GM23338 (cell line): ENCODE measurements around the gene PCYT2. TPM values are rescaled to one million over a fixed set of nuclear protein-coding genes. Genes with fewer than 3 reads are reported as not detected.

Experiments used
- ATAC-seq: fragments of 200-7000 bp; cut with Tn5 transposase; 3 replicates; pipeline ENCODE4 v1.9.1; 2020
- DNase-seq: peaks from one replicate; pipeline ENCODE4 v3.0.0-alpha.2; 2015; ENCODE audit warnings: low spot score
- H2AFZ ChIP-seq: fragments of 200-600 bp; sonication (generic); 2 replicates; pipeline ENCODE4 v1.8.0; 2016; ENCODE audit warnings: antibody characterized with exemption, mild to moderate bottlenecking, moderate library complexity
- H3F3A ChIP-seq: fragments of 200-600 bp; sonication (generic); replicated peaks from 2 replicates; pipeline ENCODE4 v1.8.0; 2017; ENCODE audit warnings: antibody characterized with exemption, mixed run types, low read depth
- H3K27ac ChIP-seq: fragments of 200-600 bp; sonication (generic); 2 replicates; pipeline ENCODE4 v1.6.1; 2016; ENCODE audit warnings: low read depth
- H3K27me3 ChIP-seq: fragments of 200-600 bp; sonication (generic); 2 replicates; pipeline ENCODE4 v1.8.0; 2016; ENCODE audit warnings: mild to moderate bottlenecking, mixed run types, moderate library complexity; ENCODE audit not compliant: insufficient read depth
- H3K36me3 ChIP-seq: fragments of 200-600 bp; sonication (generic); 2 replicates; pipeline ENCODE4 v1.8.0; 2016; ENCODE audit warnings: mild to moderate bottlenecking; ENCODE audit not compliant: insufficient read depth
- H3K4me1 ChIP-seq: fragments of 200-600 bp; sonication (generic); 2 replicates; pipeline ENCODE4 v1.8.0; 2016; ENCODE audit warnings: mild to moderate bottlenecking, moderate library complexity; ENCODE audit not compliant: insufficient read depth
- H3K4me2 ChIP-seq: fragments of 200-600 bp; sonication (generic); 2 replicates; pipeline ENCODE4 v1.7.1; 2017; ENCODE audit warnings: mixed run types
- H3K4me3 ChIP-seq: fragments of 200-600 bp; sonication (generic); 2 replicates; pipeline ENCODE4 v1.6.1; 2016; ENCODE audit warnings: mixed run types
- H3K79me2 ChIP-seq: fragments of 200-600 bp; sonication (generic); replicated peaks from 2 replicates; pipeline ENCODE4 v1.8.0; 2017; ENCODE audit warnings: mild to moderate bottlenecking; ENCODE audit not compliant: insufficient read depth
- H3K9me2 ChIP-seq: fragments of 200-600 bp; sonication (generic); 2 replicates; pipeline ENCODE4 v1.8.0; 2017; ENCODE audit not compliant: insufficient read depth
- H4K20me1 ChIP-seq: fragments of 200-600 bp; sonication (generic); replicated peaks from 2 replicates; pipeline ENCODE4 v1.8.0; 2017; ENCODE audit warnings: mild to moderate bottlenecking; ENCODE audit not compliant: insufficient read depth
- H3K27ac Mint-ChIP-seq: 2 replicates; pipeline ENCODE4 v1.8.0; 2020; ENCODE audit warnings: inconsistent platforms, mild to moderate bottlenecking, moderate library complexity, mixed read lengths
- H3K27me3 Mint-ChIP-seq: 3 replicates; pipeline ENCODE4 v1.8.0; 2022; ENCODE audit warnings: low read depth, mild to moderate bottlenecking, moderate library complexity, mixed read lengths, inconsistent platforms; ENCODE audit not compliant: insufficient read depth, poor library complexity
- H3K36me3 Mint-ChIP-seq: 3 replicates; pipeline ENCODE4 v1.8.0; 2021; ENCODE audit warnings: low read depth, mild to moderate bottlenecking, inconsistent platforms, moderate library complexity, mixed read lengths
- H3K4me1 Mint-ChIP-seq: 3 replicates; pipeline ENCODE4 v1.8.0; 2020; ENCODE audit warnings: mild to moderate bottlenecking, inconsistent platforms, mixed read lengths
- H3K4me3 Mint-ChIP-seq: 3 replicates; pipeline ENCODE4 v1.8.0; 2021; ENCODE audit warnings: moderate library complexity, mild to moderate bottlenecking, inconsistent platforms, mixed read lengths
- H3K9me3 Mint-ChIP-seq: 3 replicates; pipeline ENCODE4 v1.8.0; 2020; ENCODE audit warnings: moderate library complexity, mild to moderate bottlenecking, inconsistent platforms, mixed read lengths
- CTCF ChIP-seq, 2 experiments: fragments of 200-600 bp in 1 of 2; sonication (generic) in 1 of 2; conservative IDR thresholded peaks; 2 replicates each; pipeline versions ENCODE4 v1.5.1 to v1.6.1; 2016 to 2017; ENCODE audit warnings: antibody characterized with exemption in 2 of 2, low read depth in 2 of 2, mild to moderate bottlenecking in 2 of 2, moderate library complexity in 1 of 2
- EZH2phosphoT487 ChIP-seq: fragments of 200-600 bp; sonication (generic); IDR thresholded peaks from one replicate; pipeline ENCODE4 v1.8.1; 2018; ENCODE audit warnings: antibody characterized with exemption; ENCODE audit not compliant: unreplicated experiment
- NANOG ChIP-seq: IDR thresholded peaks from 2 replicates; pipeline ENCODE4 v1.6.1; 2016; ENCODE audit warnings: antibody characterized with exemption, borderline replicate concordance
- STAT1 ChIP-seq: IDR thresholded peaks from one replicate; pipeline ENCODE4 v1.6.1; 2016; ENCODE audit warnings: antibody characterized with exemption; ENCODE audit not compliant: unreplicated experiment
- polyA plus RNA-seq: library from polyadenylated mRNA; unstranded; fragments of >200 nt; fragmentation: Nextera tagmentation; extraction: Ambion mirVana; gene quantifications from 2 replicates; pipeline ENCODE4 v1.2.1, GENCODE V29; 2016
- total RNA-seq: library from RNA; depleted of rRNA; stranded (reverse); fragments of >200 nt; shearing (Covaris generic); gene quantifications from 2 replicates; pipeline ENCODE4 v1.2.3, GENCODE V29; 2014
- TF ChIP-seq, protein P1 (sequence below): fragments of 250-450 bp; sonication (Bioruptor Pico); IDR thresholded peaks from 2 replicates; pipeline ENCODE4 v1.5.0; 2020; ENCODE audit warnings: mild to moderate bottlenecking, moderate library complexity
- TF ChIP-seq, protein P2 (sequence below): IDR thresholded peaks from one replicate; pipeline ENCODE4 v1.6.1; 2018; ENCODE audit warnings: antibody characterized with exemption; ENCODE audit not compliant: unreplicated experiment

Gene PCYT2
- total and polyA plus RNA-seq, 2 experiments from 2014 or later, result 51.6 to 82.9 TPM

DNA sequence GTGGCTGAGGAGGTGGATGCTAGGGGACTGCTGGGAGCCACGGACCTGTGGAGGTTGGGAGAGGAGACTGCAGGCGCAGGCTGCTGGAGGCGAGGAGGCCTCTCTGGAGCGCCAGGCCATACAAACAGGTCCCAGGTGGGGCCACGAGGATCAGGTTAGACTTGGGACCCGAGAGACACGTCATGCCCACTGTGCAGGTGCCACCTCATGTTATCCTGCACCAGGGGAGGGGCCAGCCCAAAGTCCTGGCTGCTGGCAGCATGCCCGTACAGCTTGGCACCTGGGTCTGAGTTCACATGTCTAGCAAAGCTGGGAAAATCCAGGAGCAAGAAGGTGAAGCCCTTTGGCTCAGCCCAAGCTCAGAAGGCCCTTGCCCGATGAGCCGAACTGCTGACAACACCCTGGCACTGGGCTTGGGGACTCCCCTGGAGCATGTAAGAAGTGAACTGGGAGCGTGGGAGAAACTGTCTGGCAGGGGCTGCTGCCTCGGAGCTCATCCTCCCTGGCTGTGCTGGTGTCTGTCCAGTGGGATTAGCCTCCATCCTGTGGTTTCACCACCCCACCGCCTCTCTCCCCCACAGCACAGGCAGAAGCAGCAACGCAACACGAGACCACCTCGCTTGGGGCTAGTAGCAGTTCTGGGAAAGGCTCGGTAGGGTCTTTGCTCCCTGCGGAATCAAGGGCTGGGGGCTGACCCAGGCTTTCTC is 45.3 kb downstream of the PCYT2 start (continued):
- TF ChIP-seq, protein P1, sequence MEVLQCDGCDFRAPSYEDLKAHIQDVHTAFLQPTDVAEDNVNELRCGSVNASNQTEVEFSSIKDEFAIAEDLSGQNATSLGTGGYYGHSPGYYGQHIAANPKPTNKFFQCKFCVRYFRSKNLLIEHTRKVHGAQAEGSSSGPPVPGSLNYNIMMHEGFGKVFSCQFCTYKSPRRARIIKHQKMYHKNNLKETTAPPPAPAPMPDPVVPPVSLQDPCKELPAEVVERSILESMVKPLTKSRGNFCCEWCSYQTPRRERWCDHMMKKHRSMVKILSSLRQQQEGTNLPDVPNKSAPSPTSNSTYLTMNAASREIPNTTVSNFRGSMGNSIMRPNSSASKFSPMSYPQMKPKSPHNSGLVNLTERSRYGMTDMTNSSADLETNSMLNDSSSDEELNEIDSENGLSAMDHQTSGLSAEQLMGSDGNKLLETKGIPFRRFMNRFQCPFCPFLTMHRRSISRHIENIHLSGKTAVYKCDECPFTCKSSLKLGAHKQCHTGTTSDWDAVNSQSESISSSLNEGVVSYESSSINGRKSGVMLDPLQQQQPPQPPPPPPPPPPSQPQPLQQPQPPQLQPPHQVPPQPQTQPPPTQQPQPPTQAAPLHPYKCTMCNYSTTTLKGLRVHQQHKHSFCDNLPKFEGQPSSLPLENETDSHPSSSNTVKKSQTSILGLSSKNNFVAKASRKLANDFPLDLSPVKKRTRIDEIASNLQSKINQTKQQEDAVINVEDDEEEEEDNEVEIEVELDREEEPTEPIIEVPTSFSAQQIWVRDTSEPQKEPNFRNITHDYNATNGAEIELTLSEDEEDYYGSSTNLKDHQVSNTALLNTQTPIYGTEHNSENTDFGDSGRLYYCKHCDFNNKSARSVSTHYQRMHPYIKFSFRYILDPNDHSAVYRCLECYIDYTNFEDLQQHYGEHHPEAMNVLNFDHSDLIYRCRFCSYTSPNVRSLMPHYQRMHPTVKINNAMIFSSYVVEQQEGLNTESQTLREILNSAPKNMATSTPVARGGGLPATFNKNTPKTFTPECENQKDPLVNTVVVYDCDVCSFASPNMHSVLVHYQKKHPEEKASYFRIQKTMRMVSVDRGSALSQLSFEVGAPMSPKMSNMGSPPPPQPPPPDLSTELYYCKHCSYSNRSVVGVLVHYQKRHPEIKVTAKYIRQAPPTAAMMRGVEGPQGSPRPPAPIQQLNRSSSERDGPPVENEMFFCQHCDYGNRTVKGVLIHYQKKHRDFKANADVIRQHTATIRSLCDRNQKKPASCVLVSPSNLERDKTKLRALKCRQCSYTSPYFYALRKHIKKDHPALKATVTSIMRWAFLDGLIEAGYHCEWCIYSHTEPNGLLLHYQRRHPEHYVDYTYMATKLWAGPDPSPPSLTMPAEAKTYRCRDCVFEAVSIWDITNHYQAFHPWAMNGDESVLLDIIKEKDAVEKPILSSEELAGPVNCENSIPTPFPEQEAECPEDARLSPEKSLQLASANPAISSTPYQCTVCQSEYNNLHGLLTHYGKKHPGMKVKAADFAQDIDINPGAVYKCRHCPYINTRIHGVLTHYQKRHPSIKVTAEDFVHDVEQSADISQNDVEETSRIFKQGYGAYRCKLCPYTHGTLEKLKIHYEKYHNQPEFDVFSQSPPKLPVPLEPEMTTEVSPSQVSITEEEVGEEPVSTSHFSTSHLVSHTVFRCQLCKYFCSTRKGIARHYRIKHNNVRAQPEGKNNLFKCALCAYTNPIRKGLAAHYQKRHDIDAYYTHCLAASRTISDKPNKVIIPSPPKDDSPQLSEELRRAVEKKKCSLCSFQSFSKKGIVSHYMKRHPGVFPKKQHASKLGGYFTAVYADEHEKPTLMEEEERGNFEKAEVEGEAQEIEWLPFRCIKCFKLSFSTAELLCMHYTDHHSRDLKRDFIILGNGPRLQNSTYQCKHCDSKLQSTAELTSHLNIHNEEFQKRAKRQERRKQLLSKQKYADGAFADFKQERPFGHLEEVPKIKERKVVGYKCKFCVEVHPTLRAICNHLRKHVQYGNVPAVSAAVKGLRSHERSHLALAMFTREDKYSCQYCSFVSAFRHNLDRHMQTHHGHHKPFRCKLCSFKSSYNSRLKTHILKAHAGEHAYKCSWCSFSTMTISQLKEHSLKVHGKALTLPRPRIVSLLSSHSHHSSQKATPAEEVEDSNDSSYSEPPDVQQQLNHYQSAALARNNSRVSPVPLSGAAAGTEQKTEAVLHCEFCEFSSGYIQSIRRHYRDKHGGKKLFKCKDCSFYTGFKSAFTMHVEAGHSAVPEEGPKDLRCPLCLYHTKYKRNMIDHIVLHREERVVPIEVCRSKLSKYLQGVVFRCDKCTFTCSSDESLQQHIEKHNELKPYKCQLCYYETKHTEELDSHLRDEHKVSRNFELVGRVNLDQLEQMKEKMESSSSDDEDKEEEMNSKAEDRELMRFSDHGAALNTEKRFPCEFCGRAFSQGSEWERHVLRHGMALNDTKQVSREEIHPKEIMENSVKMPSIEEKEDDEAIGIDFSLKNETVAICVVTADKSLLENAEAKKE (CRISPR knock-in tag), result no peak
- TF ChIP-seq EZH2phosphoT487 (no peak), CTCF (conservative IDR thresholded peaks at IDR 0.05; ENCODE audit: low read depth in 2 of 2) (no peak), STAT1 (no peak)

GRCh38 chr17:81865358-81865732 is 45.9 kb downstream of the PCYT2 start:
- H3K4me3 ChIP-seq, result no peak overlapping the region
- H3K27me3 ChIP-seq, result no peaks in the 10 kb centered on the region
- no peak overlapping the region for H3K27ac ChIP-seq
- no peak overlapping the region for H3K4me2 ChIP-seq
- 0 out of 2 replicates have a peak, but pooled peaks cover 6% of the 10 kb centered on the region for H3K36me3 ChIP-seq
- H3K4me3 Mint-ChIP-seq, result no peak overlapping the region
- H3K27me3 Mint-ChIP-seq, result peaks cover 47% of the 10 kb centered on the region
- no peak for DNase-seq
- H3K36me3 Mint-ChIP-seq, result peaks cover 38% of the 10 kb centered on the region
- H3F3A ChIP-seq, result peaks cover 64% of the 10 kb centered on the region
- peaks cover 30% of the 10 kb centered on the region for H4K20me1 ChIP-seq
- H3K27ac Mint-ChIP-seq, result no peak overlapping the region
- peaks cover 36% of the 10 kb centered on the region for H3K79me2 ChIP-seq
- peaks cover 15% of the 10 kb centered on the region for H3K4me1 ChIP-seq
- peaks cover 31% of the 10 kb centered on the region for H3K4me1 Mint-ChIP-seq
- H2AFZ ChIP-seq, result no peak overlapping the region
- peaks cover 2% of the 10 kb centered on the region; the same call in 2 of the 3 replicates for H3K9me3 Mint-ChIP-seq
- no peak for ATAC-seq
- H3K9me2 ChIP-seq, result no peaks in the 10 kb centered on the region
- TF ChIP-seq NANOG (no peak), EZH2phosphoT487 (no peak), STAT1 (no peak)
- TF ChIP-seq, protein P2, sequence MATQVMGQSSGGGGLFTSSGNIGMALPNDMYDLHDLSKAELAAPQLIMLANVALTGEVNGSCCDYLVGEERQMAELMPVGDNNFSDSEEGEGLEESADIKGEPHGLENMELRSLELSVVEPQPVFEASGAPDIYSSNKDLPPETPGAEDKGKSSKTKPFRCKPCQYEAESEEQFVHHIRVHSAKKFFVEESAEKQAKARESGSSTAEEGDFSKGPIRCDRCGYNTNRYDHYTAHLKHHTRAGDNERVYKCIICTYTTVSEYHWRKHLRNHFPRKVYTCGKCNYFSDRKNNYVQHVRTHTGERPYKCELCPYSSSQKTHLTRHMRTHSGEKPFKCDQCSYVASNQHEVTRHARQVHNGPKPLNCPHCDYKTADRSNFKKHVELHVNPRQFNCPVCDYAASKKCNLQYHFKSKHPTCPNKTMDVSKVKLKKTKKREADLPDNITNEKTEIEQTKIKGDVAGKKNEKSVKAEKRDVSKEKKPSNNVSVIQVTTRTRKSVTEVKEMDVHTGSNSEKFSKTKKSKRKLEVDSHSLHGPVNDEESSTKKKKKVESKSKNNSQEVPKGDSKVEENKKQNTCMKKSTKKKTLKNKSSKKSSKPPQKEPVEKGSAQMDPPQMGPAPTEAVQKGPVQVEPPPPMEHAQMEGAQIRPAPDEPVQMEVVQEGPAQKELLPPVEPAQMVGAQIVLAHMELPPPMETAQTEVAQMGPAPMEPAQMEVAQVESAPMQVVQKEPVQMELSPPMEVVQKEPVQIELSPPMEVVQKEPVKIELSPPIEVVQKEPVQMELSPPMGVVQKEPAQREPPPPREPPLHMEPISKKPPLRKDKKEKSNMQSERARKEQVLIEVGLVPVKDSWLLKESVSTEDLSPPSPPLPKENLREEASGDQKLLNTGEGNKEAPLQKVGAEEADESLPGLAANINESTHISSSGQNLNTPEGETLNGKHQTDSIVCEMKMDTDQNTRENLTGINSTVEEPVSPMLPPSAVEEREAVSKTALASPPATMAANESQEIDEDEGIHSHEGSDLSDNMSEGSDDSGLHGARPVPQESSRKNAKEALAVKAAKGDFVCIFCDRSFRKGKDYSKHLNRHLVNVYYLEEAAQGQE, result no peak
